Measurements from ENCODE around the gene FHL1. TPM values are rescaled to one million over a fixed set of nuclear protein-coding genes. Genes with fewer than 3 reads are reported as not detected.

Gene FHL1
- total RNA-seq, 4 donors from 2014 or later: 85.9 to 140 (median 107) TPM

DNA sequence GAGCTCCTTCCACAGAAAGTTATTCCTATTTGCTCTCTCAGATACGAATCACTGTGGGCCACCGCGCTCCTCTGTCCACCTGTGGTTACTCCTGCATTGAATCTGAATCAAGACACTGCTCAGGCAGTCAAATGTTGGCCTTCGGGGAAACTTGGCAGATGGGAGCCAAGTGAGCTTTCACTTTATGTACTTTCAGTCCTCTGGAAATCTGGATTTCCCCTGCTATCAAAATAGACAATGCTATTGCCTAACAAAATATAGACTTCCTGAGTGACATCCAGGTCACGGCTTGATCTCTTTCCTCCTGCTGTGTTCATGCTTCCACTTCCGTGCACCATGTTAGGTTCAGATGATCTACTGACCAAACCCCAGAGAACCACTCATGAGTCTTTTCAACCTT, 43.8 kb downstream of the FHL1 start:
- intact Hi-C loops (cut with DNase I; ENCODE audit: low total_unique reads): no loop called here
- H3K4me3 ChIP-seq (ENCODE audit: low read depth, poor library complexity, severe bottlenecking): no peak overlapping the region
- 61 to 75% methylated on average over 5 to 6 of the region's 6 CpGs for WGBS, 2 donors
- TF ChIP-seq, protein P1, sequence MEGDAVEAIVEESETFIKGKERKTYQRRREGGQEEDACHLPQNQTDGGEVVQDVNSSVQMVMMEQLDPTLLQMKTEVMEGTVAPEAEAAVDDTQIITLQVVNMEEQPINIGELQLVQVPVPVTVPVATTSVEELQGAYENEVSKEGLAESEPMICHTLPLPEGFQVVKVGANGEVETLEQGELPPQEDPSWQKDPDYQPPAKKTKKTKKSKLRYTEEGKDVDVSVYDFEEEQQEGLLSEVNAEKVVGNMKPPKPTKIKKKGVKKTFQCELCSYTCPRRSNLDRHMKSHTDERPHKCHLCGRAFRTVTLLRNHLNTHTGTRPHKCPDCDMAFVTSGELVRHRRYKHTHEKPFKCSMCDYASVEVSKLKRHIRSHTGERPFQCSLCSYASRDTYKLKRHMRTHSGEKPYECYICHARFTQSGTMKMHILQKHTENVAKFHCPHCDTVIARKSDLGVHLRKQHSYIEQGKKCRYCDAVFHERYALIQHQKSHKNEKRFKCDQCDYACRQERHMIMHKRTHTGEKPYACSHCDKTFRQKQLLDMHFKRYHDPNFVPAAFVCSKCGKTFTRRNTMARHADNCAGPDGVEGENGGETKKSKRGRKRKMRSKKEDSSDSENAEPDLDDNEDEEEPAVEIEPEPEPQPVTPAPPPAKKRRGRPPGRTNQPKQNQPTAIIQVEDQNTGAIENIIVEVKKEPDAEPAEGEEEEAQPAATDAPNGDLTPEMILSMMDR (IDR thresholded peaks at IDR 0.05): no peak
- no peak for TF ChIP-seq POLR2A (IDR thresholded peaks at IDR 0.05)
- no peak for DNase-seq (ENCODE audit: low spot score in 2 of 2)

DNA sequence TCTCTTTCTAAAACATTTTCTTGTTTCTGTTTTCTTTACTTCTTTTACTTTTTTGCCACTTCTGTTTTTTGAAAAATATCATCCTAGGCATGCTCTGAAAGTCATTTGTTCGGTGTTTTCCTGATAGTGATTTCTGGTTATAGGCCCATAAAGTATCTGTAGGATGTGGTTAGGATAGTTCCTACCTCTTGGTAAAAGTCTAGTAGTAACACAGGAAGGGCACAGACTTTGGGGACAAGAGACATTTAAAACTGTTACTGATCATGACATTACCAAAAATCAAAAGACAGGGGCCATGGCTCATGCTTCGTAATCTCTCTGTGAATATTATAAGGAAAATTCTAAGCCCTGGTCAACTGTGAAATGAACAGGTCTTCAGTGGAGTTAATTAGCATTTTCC, 44.8 kb downstream of the FHL1 start:
- no peak for DNase-seq (ENCODE audit: low spot score in 2 of 2)
- intact Hi-C loops (cut with DNase I; ENCODE audit: low total_unique reads): no loop called here
- no peak for TF ChIP-seq POLR2A (IDR thresholded peaks at IDR 0.05)
- TF ChIP-seq, protein P1 (IDR thresholded peaks at IDR 0.05): no peak
- H3K4me3 ChIP-seq (ENCODE audit: low read depth, poor library complexity, severe bottlenecking): no peak overlapping the region
- 78 to 92% methylated on average over 2 of the region's 2 CpGs for WGBS, 2 donors

DNA sequence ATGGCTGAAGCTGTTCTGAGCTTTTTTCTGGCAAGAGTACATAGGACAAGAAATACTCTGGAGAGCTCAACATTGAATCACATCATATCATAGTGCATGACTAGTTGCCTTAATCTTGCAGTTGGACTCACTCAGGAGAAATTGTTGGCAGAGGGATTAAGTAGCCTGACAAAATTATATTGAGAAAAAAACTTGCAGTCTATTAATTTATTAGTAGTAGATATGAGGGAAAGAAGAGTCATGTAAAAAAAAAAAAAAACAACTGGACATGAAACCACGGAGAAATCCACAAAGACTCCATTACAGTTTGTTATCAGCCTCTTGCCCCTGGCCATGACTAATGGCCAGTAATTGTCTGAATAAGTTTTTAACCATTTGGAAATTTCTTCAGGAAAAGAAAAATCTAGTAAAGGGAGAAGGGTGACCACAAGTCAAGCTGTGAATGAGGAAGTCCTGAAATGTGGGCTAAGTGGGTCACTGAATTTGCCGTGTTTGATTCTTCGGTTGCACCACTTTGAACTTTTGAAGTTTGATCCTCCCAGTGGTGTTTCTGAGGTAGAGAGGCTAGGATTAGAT, 45.6 kb downstream of the FHL1 start:
- no peak for DNase-seq (ENCODE audit: low spot score in 2 of 2)
- intact Hi-C loops (cut with DNase I; ENCODE audit: low total_unique reads): no loop called here
- no peak overlapping the region for H3K4me3 ChIP-seq (ENCODE audit: low read depth, poor library complexity, severe bottlenecking)
- TF ChIP-seq, protein P1 (IDR thresholded peaks at IDR 0.05): no peak
- TF ChIP-seq POLR2A (IDR thresholded peaks at IDR 0.05): no peak
- WGBS, 2 donors: 62% methylated on average over 3 of the region's 3 CpGs

DNA sequence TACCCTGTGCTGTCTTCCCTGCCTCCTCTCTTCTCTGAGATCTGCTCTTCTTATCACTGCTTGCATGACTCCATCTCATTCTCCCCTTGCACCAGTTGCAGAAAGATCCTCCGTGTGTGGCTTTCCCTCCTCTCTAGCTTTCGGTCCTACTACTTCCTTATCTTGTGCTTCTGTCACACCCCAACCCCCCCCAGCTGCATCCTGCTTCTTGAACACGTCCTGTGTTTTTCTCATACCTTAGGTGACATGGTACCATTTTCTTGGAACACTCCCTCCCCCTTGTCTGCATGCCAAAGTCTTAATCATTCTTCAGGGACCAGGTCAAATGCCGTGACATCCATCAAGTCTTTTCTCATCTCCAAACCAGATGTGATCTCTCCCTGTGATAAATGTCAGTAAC, 46.4 kb downstream of the FHL1 start:
- no peak for TF ChIP-seq POLR2A (IDR thresholded peaks at IDR 0.05)
- TF ChIP-seq, protein P1 (IDR thresholded peaks at IDR 0.05): no peak
- H3K4me3 ChIP-seq (ENCODE audit: low read depth, poor library complexity, severe bottlenecking): no peak overlapping the region
- DNase-seq (ENCODE audit: low spot score in 2 of 2): no peak
- 53 to 62% methylated on average over 4 of the region's 4 CpGs for WGBS, 2 donors
- intact Hi-C loops (cut with DNase I; ENCODE audit: low total_unique reads): no loop called here

DNA sequence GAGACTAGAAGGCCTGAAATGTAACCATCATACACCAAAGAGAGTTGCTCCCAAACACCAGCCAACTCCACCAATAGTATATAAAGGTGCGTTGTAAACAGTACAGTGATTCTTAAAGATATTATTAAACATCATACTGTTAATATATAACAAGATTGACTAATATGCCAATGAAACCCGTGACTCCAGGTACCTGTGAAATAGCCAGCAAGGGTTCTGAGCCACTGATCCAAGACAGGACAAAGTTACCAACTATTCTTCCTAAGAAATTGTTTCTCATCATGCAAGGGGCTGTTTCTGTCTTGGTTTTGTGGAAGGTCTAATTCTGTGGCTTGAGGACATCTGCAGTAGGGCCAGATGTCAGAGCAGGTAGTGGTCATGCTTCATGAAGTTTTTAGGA, 47.2 kb downstream of the FHL1 start:
- WGBS, 2 donors: 87 to 94% methylated on average over 2 of the region's 2 CpGs
- DNase-seq (ENCODE audit: low spot score in 2 of 2): no peak
- no peak overlapping the region for H3K4me3 ChIP-seq (ENCODE audit: low read depth, poor library complexity, severe bottlenecking)
- no peak for TF ChIP-seq POLR2A (IDR thresholded peaks at IDR 0.05)
- TF ChIP-seq, protein P1 (IDR thresholded peaks at IDR 0.05): no peak
- intact Hi-C loops (cut with DNase I; ENCODE audit: low total_unique reads): no loop called here

DNA sequence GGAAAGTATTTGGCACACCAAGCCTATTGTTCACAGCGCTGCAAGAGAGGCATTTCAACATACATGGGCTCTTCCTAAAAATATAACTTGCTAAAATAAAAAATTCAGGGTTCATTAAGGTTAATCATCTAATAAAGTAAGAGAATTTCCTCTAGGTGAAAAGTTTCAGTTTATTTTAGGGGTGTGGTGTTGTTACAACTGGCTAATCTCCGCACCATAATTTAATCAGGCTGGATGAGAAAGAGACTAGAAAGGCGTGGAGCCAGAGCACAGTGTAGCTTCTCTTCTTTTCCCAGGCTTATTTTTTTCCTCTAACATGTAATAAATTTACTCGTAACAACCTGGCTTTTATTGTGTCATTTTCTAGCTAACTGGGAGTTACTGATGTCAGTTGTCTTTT, 47.9 kb downstream of the FHL1 start:
- TF ChIP-seq, protein P1 (IDR thresholded peaks at IDR 0.05): no peak
- TF ChIP-seq POLR2A (IDR thresholded peaks at IDR 0.05): no peak
- H3K4me3 ChIP-seq (ENCODE audit: low read depth, poor library complexity, severe bottlenecking): no peak overlapping the region
- no peak for DNase-seq (ENCODE audit: low spot score in 2 of 2)
- intact Hi-C loops (cut with DNase I; ENCODE audit: low total_unique reads): no loop called here
- 30 to 39% methylated on average over 4 of the region's 4 CpGs for WGBS, 2 donors

Data from lower leg skin (tissue), 4 donors.